Measurements from ENCODE around the gene PSMC6. TPM values are rescaled to one million over a fixed set of nuclear protein-coding genes. Genes with fewer than 3 reads are reported as not detected.
A peak's percentile ranks its signal among the peaks of the same experiment; 100 is the strongest.

PSMC6 gene
- total and polyA plus RNA-seq, 4 donors, result 108 to 124 (median 118) TPM

GRCh38 chr14:52690983-52691760 is 15.8 kb upstream of the PSMC6 start:
- Histone ChIP-seq H3K4me1 (ENCODE audit: control insufficient read depth, insufficient read depth, low read length) (peaks cover 7% of the 10 kb centered on the region), H3K9me3 (ENCODE audit: control insufficient read depth, insufficient read depth, low read length) (no peaks in the 10 kb centered on the region), H3K27ac (ENCODE audit: low read depth, low read length) (no peak overlapping the region), H3K27me3 (ENCODE audit: control insufficient read depth, insufficient read depth, low read length) (no peaks in the 10 kb centered on the region), H3K36me3 (ENCODE audit: control insufficient read depth, insufficient read depth, low read length) (no peaks in the 10 kb centered on the region), H3K4me3 (ENCODE audit: low read depth, low read length) (no peak overlapping the region)
- no peak for DNase-seq (ENCODE audit: low read depth in 4 of 6, low spot score in 6 of 6)
- 87% methylated on average over 3 of the region's 7 CpGs for WGBS (ENCODE audit: insufficient coverage)

GRCh38 chr14:52692248-52692962 is 14.6 kb upstream of the PSMC6 start:
- Histone ChIP-seq H3K4me1 (ENCODE audit: control insufficient read depth, insufficient read depth, low read length) (peaks cover 7% of the 10 kb centered on the region), H3K27me3 (ENCODE audit: control insufficient read depth, insufficient read depth, low read length) (no peaks in the 10 kb centered on the region), H3K27ac (ENCODE audit: low read depth, low read length) (no peak overlapping the region), H3K4me3 (ENCODE audit: low read depth, low read length) (no peak overlapping the region), H3K9me3 (ENCODE audit: control insufficient read depth, insufficient read depth, low read length) (no peaks in the 10 kb centered on the region), H3K36me3 (ENCODE audit: control insufficient read depth, insufficient read depth, low read length) (no peaks in the 10 kb centered on the region)
- WGBS (ENCODE audit: insufficient coverage), result 0% methylated on average over 1 of the region's 5 CpGs
- no peak for DNase-seq (ENCODE audit: low read depth in 4 of 6, low spot score in 6 of 6)

GRCh38 chr14:52693036-52693435 is 14.0 kb upstream of the PSMC6 start:
- WGBS (ENCODE audit: insufficient coverage), result 58% methylated on average over 2 of the region's 3 CpGs
- Histone ChIP-seq H3K27ac (ENCODE audit: low read depth, low read length) (no peak overlapping the region), H3K4me3 (ENCODE audit: low read depth, low read length) (no peak overlapping the region)

GRCh38 chr14:52693532-52693931 is 13.5 kb upstream of the PSMC6 start:
- H3K4me1 ChIP-seq (ENCODE audit: control insufficient read depth, insufficient read depth, low read length), result peaks cover 7% of the 10 kb centered on the region
- no peaks in the 10 kb centered on the region for H3K27me3 ChIP-seq (ENCODE audit: control insufficient read depth, insufficient read depth, low read length)
- no peak overlapping the region for H3K4me3 ChIP-seq (ENCODE audit: low read depth, low read length)
- no peak for DNase-seq (ENCODE audit: low read depth in 4 of 6, low spot score in 6 of 6)
- no peak overlapping the region for H3K27ac ChIP-seq (ENCODE audit: low read depth, low read length)
- 96% methylated on average over 3 of the region's 7 CpGs for WGBS (ENCODE audit: insufficient coverage)
- no peaks in the 10 kb centered on the region for H3K36me3 ChIP-seq (ENCODE audit: control insufficient read depth, insufficient read depth, low read length)
- no peaks in the 10 kb centered on the region for H3K9me3 ChIP-seq (ENCODE audit: control insufficient read depth, insufficient read depth, low read length)

More at GRCh38 chr14:52693036-52693435, 14.0 kb upstream of the PSMC6 start:
- Histone ChIP-seq H3K9me3 (ENCODE audit: control insufficient read depth, insufficient read depth, low read length) (no peaks in the 10 kb centered on the region), H3K36me3 (ENCODE audit: control insufficient read depth, insufficient read depth, low read length) (no peaks in the 10 kb centered on the region), H3K27me3 (ENCODE audit: control insufficient read depth, insufficient read depth, low read length) (no peaks in the 10 kb centered on the region), H3K4me1 (ENCODE audit: control insufficient read depth, insufficient read depth, low read length) (peaks cover 7% of the 10 kb centered on the region)
- DNase-seq (ENCODE audit: low read depth in 4 of 6, low spot score in 6 of 6), result no peak

- no peaks in the 10 kb centered on the region for H3K36me3 ChIP-seq (ENCODE audit: control insufficient read depth, insufficient read depth, low read length)
- WGBS (ENCODE audit: insufficient coverage), result under 1% methylated on average over 44 of the region's 46 CpGs
- H3K27ac ChIP-seq (ENCODE audit: low read depth, low read length), result peak overlapping the region; percentile 79
- H3K4me3 ChIP-seq (ENCODE audit: low read depth, low read length), result peak overlapping the region; percentile 69
- peaks cover 7% of the 10 kb centered on the region for H3K4me1 ChIP-seq (ENCODE audit: control insufficient read depth, insufficient read depth, low read length)
- peak; percentile 8 to 76 (median 32) for DNase-seq (ENCODE audit: low read depth in 4 of 6, low spot score in 6 of 6)
- H3K9me3 ChIP-seq (ENCODE audit: control insufficient read depth, insufficient read depth, low read length), result no peaks in the 10 kb centered on the region
- no peaks in the 10 kb centered on the region for H3K27me3 ChIP-seq (ENCODE audit: control insufficient read depth, insufficient read depth, low read length)
Observed at GRCh38 chr14:52694761-52695480, 12.1 kb upstream of the PSMC6 start.

GRCh38 chr14:52695481-52696091 is 11.4 kb upstream of the PSMC6 start, which contains the start of gene ERO1A:
TSS of gene ERO1A (minus strand) at chr14:52695558. CDS start at chr14:52695481, 77 bp downstream.
- Histone ChIP-seq H3K36me3 (ENCODE audit: control insufficient read depth, insufficient read depth, low read length) (no peaks in the 10 kb centered on the region), H3K9me3 (ENCODE audit: control insufficient read depth, insufficient read depth, low read length) (no peaks in the 10 kb centered on the region), H3K27ac (ENCODE audit: low read depth, low read length) (peak within 1 kb of the TSS; percentile 79), H3K4me1 (ENCODE audit: control insufficient read depth, insufficient read depth, low read length) (peaks cover 7% of the 10 kb centered on the region), H3K27me3 (ENCODE audit: control insufficient read depth, insufficient read depth, low read length) (no peaks in the 10 kb centered on the region), H3K4me3 (ENCODE audit: low read depth, low read length) (peak within 1 kb of the TSS; percentile 69)
- peak; percentile 33 to 93 (median 55) for DNase-seq (ENCODE audit: low read depth in 4 of 6, low spot score in 6 of 6)
- WGBS (ENCODE audit: insufficient coverage), result under 1% methylated on average over 69 of the region's 78 CpGs

- no peak for DNase-seq (ENCODE audit: low read depth in 4 of 6, low spot score in 6 of 6)
- Histone ChIP-seq H3K4me3 (ENCODE audit: low read depth, low read length) (no peak overlapping the region), H3K27ac (ENCODE audit: low read depth, low read length) (no peak overlapping the region), H3K4me1 (ENCODE audit: control insufficient read depth, insufficient read depth, low read length) (no peaks in the 10 kb centered on the region), H3K36me3 (ENCODE audit: control insufficient read depth, insufficient read depth, low read length) (no peaks in the 10 kb centered on the region), H3K27me3 (ENCODE audit: control insufficient read depth, insufficient read depth, low read length) (no peaks in the 10 kb centered on the region), H3K9me3 (ENCODE audit: control insufficient read depth, insufficient read depth, low read length) (no peaks in the 10 kb centered on the region)
- WGBS (ENCODE audit: insufficient coverage), result 33% methylated on average over 1 of the region's 2 CpGs
Observed at GRCh38 chr14:52700701-52701172, 6.3 kb upstream of the PSMC6 start.

GRCh38 chr14:52701223-52701622 is 5.8 kb upstream of the PSMC6 start:
- DNase-seq (ENCODE audit: low read depth in 4 of 6, low spot score in 6 of 6), result no peak
- H3K27me3 ChIP-seq (ENCODE audit: control insufficient read depth, insufficient read depth, low read length), result no peaks in the 10 kb centered on the region
- H3K9me3 ChIP-seq (ENCODE audit: control insufficient read depth, insufficient read depth, low read length), result no peaks in the 10 kb centered on the region
- H3K4me3 ChIP-seq (ENCODE audit: low read depth, low read length), result no peak overlapping the region
- H3K4me1 ChIP-seq (ENCODE audit: control insufficient read depth, insufficient read depth, low read length), result no peaks in the 10 kb centered on the region
- H3K36me3 ChIP-seq (ENCODE audit: control insufficient read depth, insufficient read depth, low read length), result no peaks in the 10 kb centered on the region
- 100% methylated on average over 2 of the region's 3 CpGs for WGBS (ENCODE audit: insufficient coverage)
- no peak overlapping the region for H3K27ac ChIP-seq (ENCODE audit: low read depth, low read length)

GRCh38 chr14:52703225-52703624 is 3.8 kb upstream of the PSMC6 start:
- WGBS (ENCODE audit: insufficient coverage), result 38% methylated on average over 1 of the region's 3 CpGs

More at GRCh38 chr14:52703225-52703624, 3.8 kb upstream of the PSMC6 start:
- no peaks in the 10 kb centered on the region for H3K4me1 ChIP-seq (ENCODE audit: control insufficient read depth, insufficient read depth, low read length)
- no peaks in the 10 kb centered on the region for H3K36me3 ChIP-seq (ENCODE audit: control insufficient read depth, insufficient read depth, low read length)
- H3K4me3 ChIP-seq (ENCODE audit: low read depth, low read length), result no peak overlapping the region
- H3K27ac ChIP-seq (ENCODE audit: low read depth, low read length), result no peak overlapping the region
- no peaks in the 10 kb centered on the region for H3K9me3 ChIP-seq (ENCODE audit: control insufficient read depth, insufficient read depth, low read length)
- no peak for DNase-seq (ENCODE audit: low read depth in 4 of 6, low spot score in 6 of 6)
- no peaks in the 10 kb centered on the region for H3K27me3 ChIP-seq (ENCODE audit: control insufficient read depth, insufficient read depth, low read length)
